ENCODE measurements around the gene TBC1D5. TPM values are rescaled to one million over a fixed set of nuclear protein-coding genes. Genes with fewer than 3 reads are reported as not detected.

TBC1D5 gene
- total RNA-seq, 1 experiment from 2014 or later = 38.3 TPM

GRCh38 chr3:17510265-17510664 lies 232.2 kb downstream of the TBC1D5 start:
- no peak overlapping the region for H3K27ac Mint-ChIP-seq (ENCODE audit: unreplicated experiment)
- intact Hi-C loops (cut with micrococcal nuclease; ENCODE audit: unreplicated experiment) = no loop called here
- CTCF ChIA-PET = no interaction called here

GRCh38 chr3:17508180-17508752 lies 234.2 kb downstream of the TBC1D5 start:
- no peak overlapping the region for H3K27ac Mint-ChIP-seq (ENCODE audit: unreplicated experiment)
- no peaks in the 10 kb centered on the region for H3K36me3 Mint-ChIP-seq (ENCODE audit: insufficient read depth, unreplicated experiment)
- no TSS peak for BruUV-seq (replicated peaks)
- no peak for DNase-seq
- no peaks in the 10 kb centered on the region for H3K9me3 Mint-ChIP-seq (ENCODE audit: low read depth, unreplicated experiment)
- no peaks in the 10 kb centered on the region for H3K27me3 Mint-ChIP-seq (ENCODE audit: unreplicated experiment)
- intact Hi-C loops (cut with micrococcal nuclease; ENCODE audit: unreplicated experiment) = no loop called here
- H3K4me1 Mint-ChIP-seq (ENCODE audit: low read depth, unreplicated experiment) = no peaks in the 10 kb centered on the region
- H3K4me3 Mint-ChIP-seq (ENCODE audit: low read depth, unreplicated experiment) = no peak overlapping the region
- CTCF ChIA-PET = no interaction called here
- no peak for TF ChIP-seq CTCF (IDR thresholded peaks at IDR 0.05; ENCODE audit: unreplicated experiment)

More at GRCh38 chr3:17510265-17510664, 232.2 kb downstream of the TBC1D5 start:
- Mint-ChIP-seq H3K36me3 (ENCODE audit: insufficient read depth, unreplicated experiment) (no peaks in the 10 kb centered on the region), H3K4me3 (ENCODE audit: low read depth, unreplicated experiment) (no peak overlapping the region), H3K4me1 (ENCODE audit: low read depth, unreplicated experiment) (no peaks in the 10 kb centered on the region), H3K9me3 (ENCODE audit: low read depth, unreplicated experiment) (no peaks in the 10 kb centered on the region), H3K27me3 (ENCODE audit: unreplicated experiment) (no peaks in the 10 kb centered on the region)
- DNase-seq = no peak
- BruUV-seq (replicated peaks) = no TSS peak
- no peak for TF ChIP-seq CTCF (IDR thresholded peaks at IDR 0.05; ENCODE audit: unreplicated experiment)

GRCh38 chr3:17507480-17507879 lies 235.0 kb downstream of the TBC1D5 start:
- BruUV-seq (replicated peaks) = no TSS peak

GRCh38 chr3:17505856-17506255 lies 236.6 kb downstream of the TBC1D5 start:
- no peaks in the 10 kb centered on the region for H3K36me3 Mint-ChIP-seq (ENCODE audit: insufficient read depth, unreplicated experiment)
- DNase-seq = no peak
- H3K4me1 Mint-ChIP-seq (ENCODE audit: low read depth, unreplicated experiment) = no peaks in the 10 kb centered on the region
- no peak overlapping the region for H3K4me3 Mint-ChIP-seq (ENCODE audit: low read depth, unreplicated experiment)
- CTCF ChIA-PET = no interaction called here
- no peaks in the 10 kb centered on the region for H3K27me3 Mint-ChIP-seq (ENCODE audit: unreplicated experiment)
- TF ChIP-seq CTCF (IDR thresholded peaks at IDR 0.05; ENCODE audit: unreplicated experiment) = no peak
- no peaks in the 10 kb centered on the region for H3K9me3 Mint-ChIP-seq (ENCODE audit: low read depth, unreplicated experiment)
- no TSS peak for BruUV-seq (replicated peaks)
- H3K27ac Mint-ChIP-seq (ENCODE audit: unreplicated experiment) = no peak overlapping the region
- intact Hi-C loops (cut with micrococcal nuclease; ENCODE audit: unreplicated experiment) = no loop called here

More at GRCh38 chr3:17507480-17507879, 235.0 kb downstream of the TBC1D5 start:
- H3K36me3 Mint-ChIP-seq (ENCODE audit: insufficient read depth, unreplicated experiment) = no peaks in the 10 kb centered on the region
- no peaks in the 10 kb centered on the region for H3K4me1 Mint-ChIP-seq (ENCODE audit: low read depth, unreplicated experiment)
- intact Hi-C loops (cut with micrococcal nuclease; ENCODE audit: unreplicated experiment) = no loop called here
- H3K9me3 Mint-ChIP-seq (ENCODE audit: low read depth, unreplicated experiment) = no peaks in the 10 kb centered on the region
- no peak overlapping the region for H3K27ac Mint-ChIP-seq (ENCODE audit: unreplicated experiment)
- CTCF ChIA-PET = no interaction called here
- no peak for TF ChIP-seq CTCF (IDR thresholded peaks at IDR 0.05; ENCODE audit: unreplicated experiment)
- H3K4me3 Mint-ChIP-seq (ENCODE audit: low read depth, unreplicated experiment) = no peak overlapping the region
- no peak for DNase-seq
- H3K27me3 Mint-ChIP-seq (ENCODE audit: unreplicated experiment) = no peaks in the 10 kb centered on the region

Measured in Calu3 (cell line).